Measurements from ENCODE around the gene RGS9. TPM values are rescaled to one million over a fixed set of nuclear protein-coding genes. Genes with fewer than 3 reads are reported as not detected.
A peak's percentile ranks its signal among the peaks of the same experiment; 100 is the strongest.

The RGS9 gene
- total RNA-seq, 4 donors from 2014 or later, result 4.0 to 25.6 (median 7.9) TPM

- no peaks in the 10 kb centered on the region for H3K4me1 ChIP-seq
- no peak for DNase-seq
- H3K27me3 ChIP-seq, result no peaks in the 10 kb centered on the region
- TF ChIP-seq CTCF (IDR thresholded peaks at IDR 0.05), result no peak
- no peak for TF ChIP-seq POLR2A (IDR thresholded peaks at IDR 0.05)
- no peak overlapping the region for H3K4me3 ChIP-seq
- H3K9me3 ChIP-seq, result no peaks in the 10 kb centered on the region
- no peak overlapping the region for H3K27ac ChIP-seq
- no peaks in the 10 kb centered on the region for H3K36me3 ChIP-seq
Measured at GRCh38 chr17:65196617-65197016, 59.4 kb downstream of the RGS9 start.

DNA sequence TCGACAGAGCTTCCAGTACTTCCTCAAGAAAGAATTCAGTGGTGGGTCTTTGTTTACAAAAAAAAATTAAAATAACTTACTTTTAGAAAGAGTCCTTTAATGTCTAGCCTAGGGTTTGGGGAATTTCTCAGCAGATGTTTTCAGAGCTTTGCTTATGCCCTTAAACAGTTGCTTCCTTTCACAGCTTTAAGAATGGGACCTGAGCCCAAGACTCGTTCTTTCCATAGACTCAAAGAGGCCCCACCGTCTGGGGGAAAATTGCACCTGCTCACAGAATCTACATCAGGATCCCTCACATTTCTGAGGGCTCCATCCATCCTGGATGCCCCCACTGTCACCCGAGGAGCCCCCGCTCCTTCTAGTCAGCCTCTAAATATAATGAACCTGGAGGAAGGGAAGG, 60.0 kb downstream of the RGS9 start:
- TF ChIP-seq POLR2A (IDR thresholded peaks at IDR 0.05), result no peak
- no peak for TF ChIP-seq CTCF (IDR thresholded peaks at IDR 0.05)
- no peaks in the 10 kb centered on the region for H3K27me3 ChIP-seq
- no peak overlapping the region for H3K27ac ChIP-seq
- no peak overlapping the region for H3K4me3 ChIP-seq
- DNase-seq, result no peak
- no peaks in the 10 kb centered on the region for H3K9me3 ChIP-seq
- no peaks in the 10 kb centered on the region for H3K36me3 ChIP-seq
- H3K4me1 ChIP-seq, result no peaks in the 10 kb centered on the region

DNA sequence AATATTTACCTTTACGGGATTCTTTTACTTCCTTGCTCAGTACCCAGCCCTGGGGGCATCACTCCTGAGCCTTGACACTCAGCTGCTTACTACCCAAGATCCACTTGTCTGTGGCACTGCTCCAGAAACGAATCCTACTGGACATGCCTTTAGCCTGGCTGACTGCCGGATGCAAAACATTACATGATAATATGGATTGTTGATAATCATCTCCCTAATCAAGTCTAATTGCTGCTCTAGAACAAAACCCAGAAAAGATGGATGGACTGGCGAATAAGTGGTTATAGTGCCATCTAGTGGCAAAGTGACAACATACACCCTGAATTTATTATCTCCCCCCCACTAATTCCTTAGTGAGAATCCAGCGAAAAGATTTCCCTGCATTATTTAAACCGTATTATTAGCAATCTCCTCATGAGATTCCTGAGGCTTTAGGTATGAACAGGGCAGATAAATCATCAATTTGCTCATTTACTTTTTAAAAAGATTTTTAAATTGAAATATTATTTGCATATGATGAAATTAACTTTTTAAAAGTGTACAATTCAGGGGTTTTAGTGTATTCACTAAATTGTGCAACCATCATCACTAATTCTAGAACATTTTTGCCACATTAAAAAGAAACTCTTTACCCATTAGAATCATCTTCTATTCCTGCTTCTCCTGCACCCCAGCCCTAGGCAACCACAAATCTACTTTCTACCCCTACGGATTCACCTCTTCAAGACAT, 61.6 kb downstream of the RGS9 start:
- Histone ChIP-seq H3K36me3 (no peaks in the 10 kb centered on the region), H3K27me3 (no peaks in the 10 kb centered on the region), H3K4me3 (no peak overlapping the region), H3K4me1 (no peaks in the 10 kb centered on the region), H3K27ac (no peak overlapping the region), H3K9me3 (no peaks in the 10 kb centered on the region)
- DNase-seq, result no peak
- TF ChIP-seq CTCF (IDR thresholded peaks at IDR 0.05) (peak; percentile 71 to 94 (median 89)), POLR2A (IDR thresholded peaks at IDR 0.05) (no peak)

DNA sequence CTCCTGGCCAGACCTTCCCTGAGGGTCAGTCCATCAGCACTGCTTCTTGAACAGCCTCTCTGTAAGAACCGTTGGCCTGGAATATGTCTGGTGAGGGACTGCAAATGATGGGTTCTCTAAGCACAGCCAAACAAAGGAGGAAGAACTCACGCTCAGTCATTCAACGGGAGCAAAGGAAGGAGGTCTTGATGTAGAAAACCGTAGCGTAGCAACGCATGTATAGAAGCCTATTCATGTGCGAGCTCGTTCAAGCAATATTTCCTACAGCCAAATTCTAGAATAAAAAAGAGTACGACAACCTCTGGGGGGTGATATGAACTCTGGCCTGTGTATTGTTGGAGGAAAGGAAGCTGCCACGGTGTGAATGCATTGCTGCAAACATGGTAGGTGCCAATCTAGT, 64.2 kb downstream of the RGS9 start:
- no peak for DNase-seq
- Histone ChIP-seq H3K4me3 (no peak overlapping the region), H3K4me1 (no peaks in the 10 kb centered on the region), H3K9me3 (no peaks in the 10 kb centered on the region), H3K27ac (no peak overlapping the region), H3K27me3 (no peaks in the 10 kb centered on the region), H3K36me3 (no peaks in the 10 kb centered on the region)
- no peak for TF ChIP-seq POLR2A (IDR thresholded peaks at IDR 0.05)
- no peak for TF ChIP-seq CTCF (IDR thresholded peaks at IDR 0.05)

- H3K36me3 ChIP-seq, result no peaks in the 10 kb centered on the region
Measured at GRCh38 chr17:65202844-65203571, 65.8 kb downstream of the RGS9 start.

DNA sequence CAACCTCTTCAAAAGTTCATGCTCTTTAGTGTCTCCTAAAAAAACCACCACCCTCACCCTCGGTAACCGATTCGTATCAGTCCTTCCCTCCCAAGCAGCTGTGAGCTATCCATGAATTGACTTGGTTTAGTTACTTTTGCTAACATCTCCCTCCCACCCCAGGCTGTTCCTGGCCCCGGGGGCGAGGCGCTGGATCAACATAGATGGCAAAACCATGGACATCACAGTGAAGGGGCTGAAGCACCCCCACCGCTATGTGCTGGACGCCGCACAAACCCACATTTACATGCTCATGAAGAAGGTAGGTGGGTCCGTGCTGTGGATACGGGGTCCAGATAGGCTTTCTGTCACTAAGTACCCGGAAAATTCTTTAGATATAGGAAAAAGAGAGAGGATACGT, 66.8 kb downstream of the RGS9 start:
- Histone ChIP-seq H3K27me3 (no peaks in the 10 kb centered on the region), H3K4me3 (no peak overlapping the region), H3K27ac (no peak overlapping the region), H3K36me3 (no peaks in the 10 kb centered on the region), H3K9me3 (no peaks in the 10 kb centered on the region), H3K4me1 (no peaks in the 10 kb centered on the region)
- no peak for DNase-seq
- TF ChIP-seq POLR2A (IDR thresholded peaks at IDR 0.05) (no peak), CTCF (IDR thresholded peaks at IDR 0.05) (no peak)

More at GRCh38 chr17:65202844-65203571, 65.8 kb downstream of the RGS9 start:
- Histone ChIP-seq H3K27me3 (no peaks in the 10 kb centered on the region), H3K4me1 (no peaks in the 10 kb centered on the region), H3K9me3 (no peaks in the 10 kb centered on the region), H3K4me3 (no peak overlapping the region), H3K27ac (no peak overlapping the region)
- no peak for DNase-seq
- no peak for TF ChIP-seq POLR2A (IDR thresholded peaks at IDR 0.05)

Data from Peyer's patch (tissue), 4 donors.